IgD-negative memory B cell (primary cell): ENCODE measurements around the gene SNTG2. TPM values are rescaled to one million over a fixed set of nuclear protein-coding genes. Genes with fewer than 3 reads are reported as not detected.

ENCODE experiments used
- H3K27ac Mint-ChIP-seq, 3 donors: one replicate each; pipeline ENCODE4 v1.8.0; 2020 to 2022; ENCODE audit warnings: mild to moderate bottlenecking in 3 of 3, mixed read lengths in 3 of 3, moderate library complexity in 1 of 3
- H3K27me3 Mint-ChIP-seq: one replicate; pipeline ENCODE4 v1.8.0; 2021; ENCODE audit warnings: mixed read lengths
- H3K36me3 Mint-ChIP-seq: one replicate; pipeline ENCODE4 v1.8.0; 2020; ENCODE audit warnings: mild to moderate bottlenecking, mixed read lengths
- H3K4me1 Mint-ChIP-seq, 3 donors: one replicate each; pipeline ENCODE4 v1.8.0; 2020 to 2022; ENCODE audit warnings: mixed read lengths in 3 of 3, mild to moderate bottlenecking in 1 of 3
- H3K4me3 Mint-ChIP-seq, 4 donors: one replicate each; pipeline ENCODE4 v1.8.0; 2020 to 2022; ENCODE audit warnings: mild to moderate bottlenecking in 4 of 4, mixed read lengths in 4 of 4, moderate library complexity in 3 of 4
- H3K9me3 Mint-ChIP-seq, 3 donors: one replicate each; pipeline ENCODE4 v1.8.0; 2020 to 2021; ENCODE audit warnings: mixed read lengths in 3 of 3, mild to moderate bottlenecking in 1 of 3
- polyA plus RNA-seq: library from polyadenylated mRNA; unstranded; fragments of 300-500 nt; fragmentation: Illumina TruSeq; gene quantifications from one replicate; pipeline ENCODE4 v1.2.3, GENCODE V29; 2021

Gene SNTG2
- polyA plus RNA-seq, 1 donor from 2014 or later: not detected

DNA sequence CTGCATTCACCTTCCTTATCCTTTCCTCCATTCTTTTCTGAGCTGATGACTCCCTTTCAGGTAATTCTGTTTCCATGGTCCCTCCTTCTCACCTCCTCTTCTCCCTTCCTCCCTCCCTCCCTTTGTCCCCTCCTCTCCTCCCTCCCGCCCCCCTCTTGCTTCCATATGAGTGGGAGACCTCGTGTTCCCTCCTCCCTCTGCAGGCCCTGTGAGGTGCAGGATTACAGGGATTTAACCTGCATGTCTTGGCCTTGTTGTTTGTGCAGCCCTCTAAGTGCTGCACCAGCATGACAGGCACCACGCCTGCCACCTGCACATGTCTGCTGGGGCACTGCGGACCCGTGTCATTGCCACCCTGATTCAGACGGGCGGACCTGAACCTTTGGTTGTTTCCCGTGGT, 103.1 kb downstream of the SNTG2 start:
- Mint-ChIP-seq H3K27ac (no peak overlapping the region), H3K9me3 (peaks cover 0 to 17% (median 3%) of the 10 kb centered on the region in 3 donors), H3K36me3 (no peaks in the 10 kb centered on the region), H3K4me3 (no peak overlapping the region), H3K4me1 (no peaks in the 10 kb centered on the region), H3K27me3 (peaks cover 5% of the 10 kb centered on the region)

DNA sequence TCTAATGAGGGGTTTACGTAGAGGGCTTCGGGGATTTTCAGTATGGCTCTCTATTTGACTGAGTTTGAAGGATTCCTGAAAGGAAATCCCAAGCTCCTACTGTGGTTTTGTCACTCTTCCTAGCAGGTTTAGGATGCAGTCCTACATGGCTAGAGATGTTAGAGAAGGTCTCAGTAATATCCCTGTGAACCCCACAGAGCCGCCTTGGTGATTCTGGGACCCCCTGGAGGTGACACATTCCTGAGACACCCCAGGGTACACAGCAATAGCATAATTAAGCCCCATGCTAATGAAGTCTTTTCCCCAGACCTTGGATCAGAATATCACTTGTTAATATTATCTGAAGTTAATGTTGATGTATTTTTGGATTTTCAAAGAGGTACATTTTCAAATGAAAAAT, 103.8 kb downstream of the SNTG2 start:
- Mint-ChIP-seq H3K9me3 (peaks cover 0 to 13% (median 0%) of the 10 kb centered on the region in 3 donors), H3K27me3 (peaks cover 5% of the 10 kb centered on the region), H3K4me1 (no peaks in the 10 kb centered on the region), H3K36me3 (no peaks in the 10 kb centered on the region), H3K27ac (no peak overlapping the region), H3K4me3 (no peak overlapping the region)

- Mint-ChIP-seq H3K4me3 (no peak overlapping the region), H3K36me3 (no peaks in the 10 kb centered on the region)
Measured at GRCh38 chr2:1055014-1055595, 104.5 kb downstream of the SNTG2 start.

DNA sequence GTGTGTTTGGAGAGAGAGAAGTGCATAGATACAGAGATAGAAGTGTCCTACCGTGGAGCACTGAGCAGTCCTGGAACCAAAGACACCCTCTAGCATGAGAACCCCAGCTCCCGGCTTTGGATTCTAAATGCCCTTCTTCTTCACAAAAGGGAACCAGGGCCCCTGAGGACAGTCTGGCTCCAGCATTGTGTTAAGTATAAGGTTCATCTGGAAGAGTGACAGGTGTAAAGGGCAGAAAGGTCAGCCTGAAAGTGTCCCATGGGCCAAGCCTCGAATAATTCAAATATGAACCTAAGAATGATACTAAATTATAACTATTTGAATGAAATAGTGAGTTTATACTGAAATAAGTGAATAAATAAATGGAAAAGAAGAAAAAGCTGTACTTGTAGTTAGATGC, 109.7 kb downstream of the SNTG2 start:
- Mint-ChIP-seq H3K36me3 (no peaks in the 10 kb centered on the region), H3K9me3 (peaks cover 0 to 5% (median 0%) of the 10 kb centered on the region in 3 donors), H3K27ac (no peak overlapping the region), H3K4me3 (no peak overlapping the region), H3K27me3 (peaks cover 2% of the 10 kb centered on the region), H3K4me1 (no peaks in the 10 kb centered on the region)

More at GRCh38 chr2:1055014-1055595, 104.5 kb downstream of the SNTG2 start:
- H3K27me3 Mint-ChIP-seq: peaks cover 5% of the 10 kb centered on the region
- H3K9me3 Mint-ChIP-seq: peaks cover 0 to 6% (median 0%) of the 10 kb centered on the region in 3 donors
- H3K27ac Mint-ChIP-seq: no peak overlapping the region
- H3K4me1 Mint-ChIP-seq: no peaks in the 10 kb centered on the region

DNA sequence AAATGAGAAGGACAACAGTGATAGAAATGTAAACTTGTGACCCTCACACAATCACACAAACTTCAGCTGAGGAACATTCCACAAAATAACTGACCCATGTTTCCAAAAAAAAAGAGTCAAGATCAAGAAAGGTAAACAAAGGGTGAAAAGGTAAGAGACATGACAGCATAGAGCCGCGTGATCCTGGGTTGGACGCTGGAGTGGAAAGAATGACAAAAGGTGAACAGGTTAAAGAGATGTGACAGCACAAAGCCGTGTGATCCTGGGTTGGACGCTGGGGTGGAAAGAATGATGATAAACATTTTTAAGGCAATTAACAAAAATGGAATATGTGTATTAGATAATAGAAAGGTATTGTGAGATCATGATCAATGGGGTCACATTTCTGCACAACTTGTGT, 110.3 kb downstream of the SNTG2 start:
- H3K27me3 Mint-ChIP-seq: peaks cover 2% of the 10 kb centered on the region
- H3K27ac Mint-ChIP-seq: no peak overlapping the region
- peaks cover 0 to 3% (median 0%) of the 10 kb centered on the region in 3 donors for H3K9me3 Mint-ChIP-seq
- H3K4me1 Mint-ChIP-seq: no peaks in the 10 kb centered on the region
- no peaks in the 10 kb centered on the region for H3K36me3 Mint-ChIP-seq
- H3K4me3 Mint-ChIP-seq: no peak overlapping the region

GRCh38 chr2:1068241-1068640, 117.6 kb downstream of the SNTG2 start:
- Mint-ChIP-seq H3K4me1 (no peaks in the 10 kb centered on the region), H3K9me3 (peaks cover 0 to 9% (median 5%) of the 10 kb centered on the region in 3 donors), H3K4me3 (no peak overlapping the region), H3K27me3 (no peaks in the 10 kb centered on the region), H3K27ac (no peak overlapping the region), H3K36me3 (no peaks in the 10 kb centered on the region)

GRCh38 chr2:1068822-1069221, 118.2 kb downstream of the SNTG2 start:
- Mint-ChIP-seq H3K27ac (no peak overlapping the region), H3K4me3 (no peak overlapping the region), H3K27me3 (no peaks in the 10 kb centered on the region), H3K9me3 (peaks cover 0 to 7% (median 5%) of the 10 kb centered on the region in 3 donors), H3K36me3 (no peaks in the 10 kb centered on the region), H3K4me1 (no peaks in the 10 kb centered on the region)

- Mint-ChIP-seq H3K4me1 (no peaks in the 10 kb centered on the region), H3K9me3 (peaks cover 0 to 7% (median 5%) of the 10 kb centered on the region in 3 donors), H3K27ac (no peak overlapping the region), H3K36me3 (no peaks in the 10 kb centered on the region), H3K27me3 (no peaks in the 10 kb centered on the region), H3K4me3 (peak overlapping the region in 1 of 4 donors; percentile 45)
Measured at GRCh38 chr2:1069847-1070246, 119.2 kb downstream of the SNTG2 start.

GRCh38 chr2:1070601-1071000, 120.0 kb downstream of the SNTG2 start:
- peak overlapping the region in 1 of 4 donors; percentile 27 for H3K4me3 Mint-ChIP-seq
- no peak overlapping the region for H3K27ac Mint-ChIP-seq
- H3K4me1 Mint-ChIP-seq: no peaks in the 10 kb centered on the region
- H3K9me3 Mint-ChIP-seq: peaks cover 0 to 7% (median 5%) of the 10 kb centered on the region in 3 donors
- no peaks in the 10 kb centered on the region for H3K27me3 Mint-ChIP-seq
- no peaks in the 10 kb centered on the region for H3K36me3 Mint-ChIP-seq

DNA sequence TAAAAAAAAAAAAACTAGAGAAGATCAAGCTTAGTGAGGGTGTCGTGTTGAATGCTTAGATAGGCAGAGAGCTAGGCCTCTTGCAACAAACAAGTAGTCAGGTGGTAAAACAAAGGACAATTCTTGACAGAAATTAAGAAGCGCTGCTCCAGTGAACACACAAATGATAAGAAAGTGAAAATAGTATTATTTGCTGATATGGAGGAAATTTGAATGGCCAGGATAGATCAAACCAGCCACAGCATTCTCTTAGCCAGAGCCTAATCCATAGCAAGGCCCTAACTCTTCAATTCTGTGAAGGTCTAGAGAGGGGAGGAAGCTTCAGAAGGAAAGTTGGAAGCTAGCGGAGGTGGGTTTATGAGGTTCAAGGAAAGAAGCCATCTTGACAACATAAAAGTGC, 121.0 kb downstream of the SNTG2 start:
- H3K27me3 Mint-ChIP-seq: no peaks in the 10 kb centered on the region
- no peak overlapping the region for H3K27ac Mint-ChIP-seq
- no peak overlapping the region for H3K4me3 Mint-ChIP-seq
- no peaks in the 10 kb centered on the region for H3K36me3 Mint-ChIP-seq
- no peaks in the 10 kb centered on the region for H3K4me1 Mint-ChIP-seq
- H3K9me3 Mint-ChIP-seq: peaks cover 0 to 7% (median 5%) of the 10 kb centered on the region in 3 donors

- peaks cover 0 to 7% (median 5%) of the 10 kb centered on the region in 3 donors for H3K9me3 Mint-ChIP-seq
- no peaks in the 10 kb centered on the region for H3K4me1 Mint-ChIP-seq
- H3K36me3 Mint-ChIP-seq: no peaks in the 10 kb centered on the region
- no peak overlapping the region for H3K27ac Mint-ChIP-seq
- no peaks in the 10 kb centered on the region for H3K27me3 Mint-ChIP-seq
- no peak overlapping the region for H3K4me3 Mint-ChIP-seq
Measured at GRCh38 chr2:1072250-1072649, 121.6 kb downstream of the SNTG2 start.

DNA sequence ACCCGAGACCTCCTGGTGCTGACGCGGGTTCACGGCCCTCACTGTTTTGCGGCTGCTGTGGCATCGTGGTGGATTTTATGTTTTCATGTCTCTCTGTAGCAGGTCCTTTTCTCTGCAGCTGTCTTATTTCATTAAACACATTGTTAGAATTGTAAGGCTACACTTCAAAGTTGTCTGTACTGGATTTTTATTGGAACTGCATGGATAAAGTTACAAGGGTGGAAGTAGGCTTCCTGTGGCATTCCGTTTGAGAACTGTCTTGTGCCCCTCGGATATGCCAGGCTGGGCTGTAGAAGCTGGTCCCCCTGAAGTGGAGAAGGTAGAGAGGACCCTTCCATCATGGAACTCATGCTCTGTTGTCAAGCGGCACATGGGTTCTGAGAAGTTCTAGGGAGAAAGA, 127.3 kb downstream of the SNTG2 start:
- Mint-ChIP-seq H3K36me3 (no peaks in the 10 kb centered on the region), H3K4me1 (no peaks in the 10 kb centered on the region), H3K9me3 (no peaks in the 10 kb centered on the region), H3K4me3 (no peak overlapping the region), H3K27me3 (peaks cover 2% of the 10 kb centered on the region), H3K27ac (no peak overlapping the region)

DNA sequence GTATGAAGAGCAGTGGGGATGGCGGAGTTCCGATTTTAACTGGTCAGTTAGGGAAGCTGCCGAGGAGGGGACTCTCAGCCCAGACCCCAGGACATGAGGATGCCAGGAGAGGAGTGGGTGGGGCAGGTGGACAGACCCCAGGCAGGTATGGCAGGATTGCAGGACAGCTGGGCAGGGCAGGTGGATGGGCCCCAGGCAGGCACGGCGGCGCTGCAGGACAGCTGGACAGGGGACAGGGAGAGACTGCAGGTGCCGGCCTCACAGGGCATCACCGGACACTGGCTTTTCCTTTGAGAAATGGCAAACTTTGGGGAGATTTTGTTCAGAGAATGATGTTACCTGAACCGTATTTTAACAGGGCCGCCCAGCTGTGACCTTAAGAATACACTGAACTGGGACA, 127.7 kb downstream of the SNTG2 start:
- Mint-ChIP-seq H3K27me3 (peaks cover 2% of the 10 kb centered on the region), H3K36me3 (no peaks in the 10 kb centered on the region), H3K4me1 (no peaks in the 10 kb centered on the region), H3K4me3 (no peak overlapping the region), H3K27ac (no peak overlapping the region), H3K9me3 (no peaks in the 10 kb centered on the region)

DNA sequence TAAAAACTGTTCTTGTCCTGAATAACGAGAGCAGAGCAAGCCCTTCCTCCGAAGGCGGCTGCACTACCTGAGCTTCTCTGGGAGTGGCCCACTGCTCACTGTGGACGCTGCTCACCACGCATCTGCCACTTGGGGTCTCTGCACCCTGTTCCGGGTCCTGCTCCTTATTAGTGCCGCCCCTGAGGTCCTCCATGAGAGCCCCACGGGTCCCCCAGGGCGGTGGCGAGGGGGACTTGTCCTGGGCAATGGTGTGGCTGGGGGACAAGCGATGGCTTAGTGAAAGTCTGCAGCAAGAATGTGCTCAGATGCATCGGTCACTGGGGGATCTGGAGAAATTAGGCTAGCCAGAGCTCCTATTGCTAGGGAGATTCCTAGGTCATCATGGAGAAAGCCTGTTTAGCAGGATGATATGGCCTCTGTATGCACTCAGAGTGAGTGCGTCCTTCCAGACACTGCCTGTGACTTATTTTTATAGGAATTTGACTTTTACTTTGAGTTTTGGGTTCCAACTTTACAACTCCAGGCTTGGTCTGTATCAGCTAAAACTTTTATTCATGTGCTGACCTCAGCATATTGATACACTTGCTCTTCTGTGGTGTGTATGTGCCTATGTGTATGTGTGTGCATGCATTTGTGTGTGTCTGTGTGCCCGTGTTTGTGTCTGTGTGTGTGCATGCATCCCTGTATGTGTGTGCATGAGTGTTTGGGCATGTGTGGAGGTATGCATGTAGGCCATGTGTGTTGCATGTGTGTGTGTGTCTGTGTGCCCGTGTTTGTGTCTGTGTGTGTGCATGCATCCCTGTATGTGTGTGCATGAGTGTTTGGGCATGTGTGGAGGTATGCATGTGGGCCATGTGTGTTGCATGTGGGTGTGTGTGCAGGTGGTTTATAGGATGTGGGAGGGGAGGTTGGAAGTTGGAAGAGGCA, 129.5 kb downstream of the SNTG2 start:
- Mint-ChIP-seq H3K4me1 (no peaks in the 10 kb centered on the region), H3K9me3 (no peaks in the 10 kb centered on the region), H3K27ac (no peak overlapping the region), H3K27me3 (peaks cover 2% of the 10 kb centered on the region), H3K36me3 (no peaks in the 10 kb centered on the region), H3K4me3 (peak overlapping the region in 1 of 4 donors; percentile 6)

DNA sequence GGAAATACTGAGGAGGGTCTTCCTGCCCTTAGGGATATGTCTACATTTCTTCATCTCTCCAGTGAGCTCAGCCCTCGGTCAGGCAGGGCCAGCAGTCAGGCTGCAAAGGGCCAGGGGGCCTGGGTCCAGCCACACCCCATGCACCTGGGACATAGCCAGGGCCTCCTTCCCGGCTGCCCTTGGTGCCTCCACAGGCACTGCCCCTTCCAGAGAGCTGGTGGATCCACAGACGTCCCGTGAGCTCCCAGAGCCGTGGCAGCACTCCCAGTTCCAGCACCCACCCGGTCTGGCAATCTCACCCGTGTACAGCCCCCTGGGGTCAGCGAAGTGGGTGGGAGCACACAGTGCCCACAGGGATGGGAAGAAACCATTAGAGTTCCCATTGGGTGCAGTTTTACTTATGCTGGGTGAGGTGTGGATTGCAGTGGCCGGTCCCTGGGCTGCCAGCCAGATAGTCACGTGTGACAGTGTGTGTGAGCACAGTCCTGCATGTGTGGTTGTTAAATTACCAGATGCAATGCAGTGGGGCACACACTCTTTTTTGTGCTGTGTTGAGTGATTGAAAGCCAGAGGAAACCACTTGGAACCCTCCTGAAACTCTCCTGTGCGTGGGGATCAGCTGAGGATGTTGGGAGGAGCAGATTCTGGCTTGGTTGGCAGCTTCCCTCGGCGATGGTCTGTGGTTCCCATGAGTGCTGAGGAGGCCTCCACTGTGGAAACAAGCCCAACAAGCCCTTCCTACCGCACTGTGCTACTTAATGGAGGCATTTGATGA, 131.0 kb downstream of the SNTG2 start:
- H3K4me3 Mint-ChIP-seq: no peak overlapping the region
- H3K4me1 Mint-ChIP-seq: no peaks in the 10 kb centered on the region
- H3K27me3 Mint-ChIP-seq: peaks cover 2% of the 10 kb centered on the region
- H3K9me3 Mint-ChIP-seq: no peaks in the 10 kb centered on the region
- H3K27ac Mint-ChIP-seq: no peak overlapping the region
- H3K36me3 Mint-ChIP-seq: no peaks in the 10 kb centered on the region
